ENCODE results near the gene EPB41L4B.

DNA sequence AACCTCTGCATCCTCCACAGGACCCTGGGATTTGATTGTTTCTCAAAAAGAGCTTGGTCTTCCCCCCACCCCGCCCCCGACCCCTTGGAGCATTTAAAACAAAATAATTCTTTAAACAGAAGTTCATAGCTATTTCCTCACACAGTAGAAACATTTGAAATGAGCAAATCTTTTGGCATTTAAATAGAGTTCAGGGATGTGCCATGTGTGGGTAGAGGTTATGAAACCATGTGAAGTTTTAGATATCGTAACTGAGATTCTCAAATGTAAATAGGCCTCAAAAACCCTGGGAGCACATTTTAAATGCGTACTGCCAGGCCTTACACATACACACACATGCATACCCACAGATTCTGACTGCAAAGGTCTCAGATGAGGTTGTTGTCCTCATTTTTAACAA, 66.5 kb downstream of the EPB41L4B start:
- TF ChIP-seq, protein P1, sequence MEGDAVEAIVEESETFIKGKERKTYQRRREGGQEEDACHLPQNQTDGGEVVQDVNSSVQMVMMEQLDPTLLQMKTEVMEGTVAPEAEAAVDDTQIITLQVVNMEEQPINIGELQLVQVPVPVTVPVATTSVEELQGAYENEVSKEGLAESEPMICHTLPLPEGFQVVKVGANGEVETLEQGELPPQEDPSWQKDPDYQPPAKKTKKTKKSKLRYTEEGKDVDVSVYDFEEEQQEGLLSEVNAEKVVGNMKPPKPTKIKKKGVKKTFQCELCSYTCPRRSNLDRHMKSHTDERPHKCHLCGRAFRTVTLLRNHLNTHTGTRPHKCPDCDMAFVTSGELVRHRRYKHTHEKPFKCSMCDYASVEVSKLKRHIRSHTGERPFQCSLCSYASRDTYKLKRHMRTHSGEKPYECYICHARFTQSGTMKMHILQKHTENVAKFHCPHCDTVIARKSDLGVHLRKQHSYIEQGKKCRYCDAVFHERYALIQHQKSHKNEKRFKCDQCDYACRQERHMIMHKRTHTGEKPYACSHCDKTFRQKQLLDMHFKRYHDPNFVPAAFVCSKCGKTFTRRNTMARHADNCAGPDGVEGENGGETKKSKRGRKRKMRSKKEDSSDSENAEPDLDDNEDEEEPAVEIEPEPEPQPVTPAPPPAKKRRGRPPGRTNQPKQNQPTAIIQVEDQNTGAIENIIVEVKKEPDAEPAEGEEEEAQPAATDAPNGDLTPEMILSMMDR (IDR thresholded peaks at IDR 0.05): no peak
- TF ChIP-seq POLR2A (IDR thresholded peaks at IDR 0.05): no peak
